ENCODE results near the gene PRDM2.

The PRDM2 gene

GRCh38 chr1:13836631-13837030, 136.6 kb downstream of the PRDM2 start:
- Histone ChIP-seq H3K4me3 (ENCODE audit: insufficient read depth, low read length, poor library complexity, severe bottlenecking) (no peak overlapping the region), H3K4me2 (ENCODE audit: low read depth, low read length, poor library complexity, severe bottlenecking) (no peak overlapping the region), H4K20me1 (ENCODE audit: low read depth, low read length) (no peaks in the 10 kb centered on the region), H3K9me2 (replicated peaks; ENCODE audit: insufficient read depth, low read length) (no peaks in the 10 kb centered on the region), H3F3A (ENCODE audit: insufficient read depth) (no peaks in the 10 kb centered on the region), H3K36me3 (ENCODE audit: low read length) (no peaks in the 10 kb centered on the region), H3K27ac (ENCODE audit: low read depth, low read length) (no peak overlapping the region), H3K9ac (ENCODE audit: low read length) (no peak overlapping the region), H3K27me3 (ENCODE audit: low read length) (no peaks in the 10 kb centered on the region), H3K79me2 (ENCODE audit: insufficient read depth, low read length) (no peaks in the 10 kb centered on the region), H3K9me3 (ENCODE audit: insufficient read depth, low read length) (no peaks in the 10 kb centered on the region), H2AFZ (ENCODE audit: low read depth, low read length, severe bottlenecking) (no peak overlapping the region)
- TF ChIP-seq EZH2phosphoT487 (conservative IDR thresholded peaks at IDR 0.05; ENCODE audit: low read length) = no peak
- TF ChIP-seq CTCF (IDR thresholded peaks at IDR 0.05; ENCODE audit: insufficient read depth, low read length, poor library complexity, severe bottlenecking) = no peak

- TF ChIP-seq EZH2phosphoT487 (conservative IDR thresholded peaks at IDR 0.05; ENCODE audit: low read length) (no peak), CTCF (IDR thresholded peaks at IDR 0.05; ENCODE audit: insufficient read depth, low read length, poor library complexity, severe bottlenecking) (no peak)
- Histone ChIP-seq H3F3A (ENCODE audit: insufficient read depth) (no peaks in the 10 kb centered on the region), H2AFZ (ENCODE audit: low read depth, low read length, severe bottlenecking) (no peak overlapping the region), H3K36me3 (ENCODE audit: low read length) (no peaks in the 10 kb centered on the region), H3K27me3 (ENCODE audit: low read length) (no peaks in the 10 kb centered on the region), H3K9ac (ENCODE audit: low read length) (no peak overlapping the region), H3K9me3 (ENCODE audit: insufficient read depth, low read length) (no peaks in the 10 kb centered on the region), H3K9me2 (replicated peaks; ENCODE audit: insufficient read depth, low read length) (no peaks in the 10 kb centered on the region), H4K20me1 (ENCODE audit: low read depth, low read length) (no peaks in the 10 kb centered on the region), H3K27ac (ENCODE audit: low read depth, low read length) (no peak overlapping the region), H3K4me3 (ENCODE audit: insufficient read depth, low read length, poor library complexity, severe bottlenecking) (no peak overlapping the region), H3K79me2 (ENCODE audit: insufficient read depth, low read length) (no peaks in the 10 kb centered on the region), H3K4me2 (ENCODE audit: low read depth, low read length, poor library complexity, severe bottlenecking) (no peak overlapping the region)
Measured at GRCh38 chr1:13838236-13838635, 138.2 kb downstream of the PRDM2 start.

GRCh38 chr1:13842497-13842896, 142.5 kb downstream of the PRDM2 start:
- H3K36me3 ChIP-seq (ENCODE audit: low read length) = no peaks in the 10 kb centered on the region
- no peaks in the 10 kb centered on the region for H3K27me3 ChIP-seq (ENCODE audit: low read length)
- no peak overlapping the region for H3K4me3 ChIP-seq (ENCODE audit: insufficient read depth, low read length, poor library complexity, severe bottlenecking)
- H2AFZ ChIP-seq (ENCODE audit: low read depth, low read length, severe bottlenecking) = no peak overlapping the region
- no peak overlapping the region for H3K9ac ChIP-seq (ENCODE audit: low read length)
- TF ChIP-seq EZH2phosphoT487 (conservative IDR thresholded peaks at IDR 0.05; ENCODE audit: low read length) (no peak), CTCF (IDR thresholded peaks at IDR 0.05; ENCODE audit: insufficient read depth, low read length, poor library complexity, severe bottlenecking) (no peak)
- H3F3A ChIP-seq (ENCODE audit: insufficient read depth) = no peaks in the 10 kb centered on the region
- H4K20me1 ChIP-seq (ENCODE audit: low read depth, low read length) = no peaks in the 10 kb centered on the region
- H3K27ac ChIP-seq (ENCODE audit: low read depth, low read length) = no peak overlapping the region
- H3K9me2 ChIP-seq (replicated peaks; ENCODE audit: insufficient read depth, low read length) = no peaks in the 10 kb centered on the region
- no peaks in the 10 kb centered on the region for H3K79me2 ChIP-seq (ENCODE audit: insufficient read depth, low read length)
- no peaks in the 10 kb centered on the region for H3K9me3 ChIP-seq (ENCODE audit: insufficient read depth, low read length)
- H3K4me2 ChIP-seq (ENCODE audit: low read depth, low read length, poor library complexity, severe bottlenecking) = no peak overlapping the region

Measured in SU-DHL-6 (cell line).